ENCODE measurements around the gene CAMK2D. TPM values are rescaled to one million over a fixed set of nuclear protein-coding genes. Genes with fewer than 3 reads are reported as not detected.

The CAMK2D gene
- total RNA-seq, 1 donor from 2014 or later, result 31.7 TPM

GRCh38 chr4:113666386-113667114 is 95.0 kb downstream of the CAMK2D start:
- H3K4me1 Mint-ChIP-seq, result peaks cover 14% of the 10 kb centered on the region

GRCh38 chr4:113665036-113665435 is 96.5 kb downstream of the CAMK2D start:
- peaks cover 14% of the 10 kb centered on the region for H3K4me1 Mint-ChIP-seq
- no peaks in the 10 kb centered on the region for H3K36me3 Mint-ChIP-seq
- H3K9me3 Mint-ChIP-seq, result no peaks in the 10 kb centered on the region
- no peak overlapping the region for H3K27ac Mint-ChIP-seq
- H3K4me3 Mint-ChIP-seq, result no peak overlapping the region
- TF ChIP-seq, protein P1, sequence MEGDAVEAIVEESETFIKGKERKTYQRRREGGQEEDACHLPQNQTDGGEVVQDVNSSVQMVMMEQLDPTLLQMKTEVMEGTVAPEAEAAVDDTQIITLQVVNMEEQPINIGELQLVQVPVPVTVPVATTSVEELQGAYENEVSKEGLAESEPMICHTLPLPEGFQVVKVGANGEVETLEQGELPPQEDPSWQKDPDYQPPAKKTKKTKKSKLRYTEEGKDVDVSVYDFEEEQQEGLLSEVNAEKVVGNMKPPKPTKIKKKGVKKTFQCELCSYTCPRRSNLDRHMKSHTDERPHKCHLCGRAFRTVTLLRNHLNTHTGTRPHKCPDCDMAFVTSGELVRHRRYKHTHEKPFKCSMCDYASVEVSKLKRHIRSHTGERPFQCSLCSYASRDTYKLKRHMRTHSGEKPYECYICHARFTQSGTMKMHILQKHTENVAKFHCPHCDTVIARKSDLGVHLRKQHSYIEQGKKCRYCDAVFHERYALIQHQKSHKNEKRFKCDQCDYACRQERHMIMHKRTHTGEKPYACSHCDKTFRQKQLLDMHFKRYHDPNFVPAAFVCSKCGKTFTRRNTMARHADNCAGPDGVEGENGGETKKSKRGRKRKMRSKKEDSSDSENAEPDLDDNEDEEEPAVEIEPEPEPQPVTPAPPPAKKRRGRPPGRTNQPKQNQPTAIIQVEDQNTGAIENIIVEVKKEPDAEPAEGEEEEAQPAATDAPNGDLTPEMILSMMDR (IDR thresholded peaks at IDR 0.05; ENCODE audit: unreplicated experiment), result no peak
- DNase-seq (ENCODE audit: low spot score in 2 of 2, unreplicated experiment in 2 of 2), result no peak
- H3K27me3 Mint-ChIP-seq (ENCODE audit: low read depth), result no peaks in the 10 kb centered on the region

More at GRCh38 chr4:113666386-113667114, 95.0 kb downstream of the CAMK2D start:
- Mint-ChIP-seq H3K27me3 (ENCODE audit: low read depth) (no peaks in the 10 kb centered on the region), H3K9me3 (no peaks in the 10 kb centered on the region), H3K4me3 (no peak overlapping the region), H3K27ac (no peak overlapping the region), H3K36me3 (no peaks in the 10 kb centered on the region)
- TF ChIP-seq, protein P1 (IDR thresholded peaks at IDR 0.05; ENCODE audit: unreplicated experiment), result no peak
- DNase-seq (ENCODE audit: low spot score in 2 of 2, unreplicated experiment in 2 of 2), result no peak

DNA sequence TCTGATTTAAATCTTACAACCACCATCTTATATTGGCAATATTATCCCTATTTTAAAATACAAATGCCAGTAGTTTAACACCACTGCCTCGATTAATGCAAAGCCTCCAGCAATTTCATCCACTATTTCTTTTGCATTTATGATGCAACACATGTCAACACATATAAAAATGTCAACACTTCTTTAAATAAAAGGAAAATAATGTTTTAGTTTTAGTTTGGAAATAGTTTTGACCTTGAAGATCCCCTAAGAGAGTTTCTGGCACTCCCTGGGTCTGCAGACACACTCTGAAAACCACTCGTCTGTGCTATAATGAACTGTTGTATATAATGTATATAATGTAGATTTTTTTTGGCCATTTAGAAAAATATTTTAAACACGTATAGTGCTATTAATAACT is 99.0 kb downstream of the CAMK2D start:
- Mint-ChIP-seq H3K36me3 (no peaks in the 10 kb centered on the region), H3K27ac (no peak overlapping the region), H3K4me3 (no peak overlapping the region)

DNA sequence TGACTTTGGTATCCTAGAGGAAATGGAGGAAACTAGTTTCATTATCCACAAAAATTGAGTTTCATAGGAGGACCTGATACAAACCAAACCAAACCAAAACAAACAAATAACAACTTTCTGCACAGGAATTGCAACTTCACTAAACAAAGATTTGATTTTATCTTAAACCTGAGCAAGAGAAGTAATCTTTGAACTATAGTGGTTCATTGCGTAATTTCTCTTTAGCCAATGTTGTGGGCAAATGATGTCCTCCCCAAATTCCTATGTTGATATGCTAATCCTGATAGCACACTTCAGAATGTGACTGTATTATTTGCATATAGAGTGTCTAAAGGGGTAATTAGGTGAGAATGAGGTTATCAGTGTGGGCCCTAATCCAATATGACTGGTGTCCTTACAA is 102.4 kb downstream of the CAMK2D start:
- TF ChIP-seq, protein P1 (IDR thresholded peaks at IDR 0.05; ENCODE audit: unreplicated experiment), result no peak
- Mint-ChIP-seq H3K4me1 (peaks cover 17% of the 10 kb centered on the region), H3K27me3 (ENCODE audit: low read depth) (no peaks in the 10 kb centered on the region), H3K36me3 (no peaks in the 10 kb centered on the region), H3K9me3 (peaks cover 5% of the 10 kb centered on the region), H3K4me3 (no peak overlapping the region), H3K27ac (no peak overlapping the region)
- DNase-seq (ENCODE audit: low spot score in 2 of 2, unreplicated experiment in 2 of 2), result no peak

More for the DNA sequence above, 99.0 kb downstream of the CAMK2D start:
- TF ChIP-seq, protein P1 (IDR thresholded peaks at IDR 0.05; ENCODE audit: unreplicated experiment), result no peak
- DNase-seq (ENCODE audit: low spot score in 2 of 2, unreplicated experiment in 2 of 2), result no peak
- H3K9me3 Mint-ChIP-seq, result peaks cover 5% of the 10 kb centered on the region
- H3K4me1 Mint-ChIP-seq, result peaks cover 21% of the 10 kb centered on the region
- no peaks in the 10 kb centered on the region for H3K27me3 Mint-ChIP-seq (ENCODE audit: low read depth)

DNA sequence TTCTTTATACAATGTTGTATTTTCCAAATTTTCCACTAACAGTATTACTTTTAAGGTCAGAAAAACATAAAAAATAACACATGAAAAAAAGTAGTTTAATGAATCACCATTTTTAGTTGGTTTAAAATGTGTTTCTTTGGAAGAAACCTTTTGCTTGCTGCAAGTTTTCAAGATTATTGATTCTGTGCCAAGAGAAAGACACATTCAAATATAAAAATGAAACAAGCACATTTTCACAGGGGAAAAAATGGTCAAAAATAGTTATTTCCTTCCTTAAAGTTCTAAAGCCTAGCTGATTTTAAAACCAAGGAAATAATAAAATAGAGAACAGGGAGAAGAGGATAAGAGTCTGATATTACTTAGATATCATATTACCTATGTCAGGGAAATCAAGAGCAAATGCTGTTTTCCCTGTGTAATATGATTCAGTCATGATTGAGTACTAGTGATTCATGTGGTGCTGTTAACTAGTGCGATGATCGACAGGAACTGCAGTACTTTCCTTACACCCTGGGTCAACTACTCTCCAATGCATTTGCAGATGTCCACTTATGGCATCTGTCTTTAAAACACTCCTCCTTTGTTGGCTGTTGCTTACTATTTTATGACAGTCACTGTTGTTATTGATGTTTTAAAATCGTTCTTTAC is 103.8 kb downstream of the CAMK2D start:
- peak overlapping the region; percentile 9 for H3K27ac Mint-ChIP-seq
- no peak for DNase-seq (ENCODE audit: low spot score in 2 of 2, unreplicated experiment in 2 of 2)
- TF ChIP-seq, protein P1 (IDR thresholded peaks at IDR 0.05; ENCODE audit: unreplicated experiment), result no peak
- H3K9me3 Mint-ChIP-seq, result peaks cover 5% of the 10 kb centered on the region
- no peaks in the 10 kb centered on the region for H3K27me3 Mint-ChIP-seq (ENCODE audit: low read depth)
- no peak overlapping the region for H3K4me3 Mint-ChIP-seq
- H3K4me1 Mint-ChIP-seq, result peaks cover 17% of the 10 kb centered on the region
- H3K36me3 Mint-ChIP-seq, result no peaks in the 10 kb centered on the region

Measured in mesothelial cell of epicardium (in vitro differentiated cells).